Esophagus muscularis mucosa (tissue), 4 donors: ENCODE data around the gene PGAM1. TPM values are rescaled to one million over a fixed set of nuclear protein-coding genes. Genes with fewer than 3 reads are reported as not detected.
"Not testable (repeated sequence)": the region's sequence is repeated elsewhere in the genome, so short reads cannot be mapped to it uniquely, and the experiment has no call there.

ENCODE experiments used
- DNase-seq: peaks from one replicate; pipeline ENCODE4 v3.0.0-alpha.2; 2017; ENCODE audit errors: extremely low spot score
- H3K27ac ChIP-seq, 4 donors: fragments of 200-600 bp; sonication (generic); replicated peaks in 1 of 4; 1 replicate in 3 of 4; 2 replicates in 1 of 4; pipeline ENCODE4 v1.5.1; 2016 to 2019; ENCODE audit warnings: mild to moderate bottlenecking in 1 of 4
- H3K27me3 ChIP-seq, 4 donors: fragments of 200-600 bp; sonication (generic); one replicate each; pipeline versions ENCODE4 v1.5.1 to v1.6.0; 2016 to 2019
- H3K36me3 ChIP-seq, 4 donors: fragments of 200-600 bp; sonication (generic); one replicate each; pipeline ENCODE4 v1.5.1; 2016 to 2019
- H3K4me1 ChIP-seq, 4 donors: fragments of 200-600 bp; sonication (generic); one replicate each; pipeline ENCODE4 v1.5.1; 2016 to 2019
- H3K4me3 ChIP-seq, 4 donors: fragments of 200-600 bp; sonication (generic); 1 replicate in 2 of 4; 2 replicates in 2 of 4; pipeline ENCODE4 v1.5.1; 2016 to 2019; ENCODE audit warnings: mild to moderate bottlenecking in 4 of 4, moderate library complexity in 1 of 4
- H3K9me3 ChIP-seq, 4 donors: fragments of 200-600 bp; sonication (generic); 1 replicate in 3 of 4; 2 replicates in 1 of 4; pipeline ENCODE4 v1.5.1; 2016 to 2019
- EP300 ChIP-seq: sonication (generic); formaldehyde crosslinking; IDR thresholded peaks from one replicate; pipeline ENCODE4 v1.6.1; 2017; ENCODE audit warnings: antibody characterized with exemption
- POLR2A ChIP-seq: fragments of 450-650 bp; IDR thresholded peaks from one replicate; pipeline ENCODE4 v1.6.1; 2017; ENCODE audit warnings: antibody characterized with exemption, moderate library complexity, mild to moderate bottlenecking, low read depth
- POLR2AphosphoS5 ChIP-seq, 2 donors: sonication (generic); formaldehyde crosslinking; IDR thresholded peaks; one replicate each; pipeline ENCODE4 v1.6.1; 2017; ENCODE audit warnings: antibody characterized with exemption in 2 of 2
- WGBS: methylation state at CpG from one replicate; pipeline ENCODE4 v1.1.5; 2018; 5-methylcytosine and 5-hydroxymethylcytosine counted together
- intact Hi-C: fragments of 100-400 bp; cut with DNase I; formaldehyde crosslinking; loops from one replicate; pipeline ENCODE4 v1.15.1; 2023
- total RNA-seq, 4 donors: library from RNA; depleted of rRNA; stranded (reverse); fragments of >200 nt; gene quantifications; one replicate each; pipeline versions ENCODE4 v1.1.0 to v1.2.1, GENCODE V29; 2016
- TF ChIP-seq, protein P1 (sequence below), 3 experiments: fragments of 200-600 bp in 2 of 3; fragments of 450-650 bp in 1 of 3; sonication (generic) in 2 of 3; IDR thresholded peaks; one replicate each; pipeline ENCODE4 v1.5.1; 2017 to 2019; ENCODE audit warnings: antibody characterized with exemption in 3 of 3, mild to moderate bottlenecking in 2 of 3, moderate library complexity in 1 of 3

Gene PGAM1
- total RNA-seq, 4 donors from 2014 or later = 282 to 381 (median 321) TPM

DNA sequence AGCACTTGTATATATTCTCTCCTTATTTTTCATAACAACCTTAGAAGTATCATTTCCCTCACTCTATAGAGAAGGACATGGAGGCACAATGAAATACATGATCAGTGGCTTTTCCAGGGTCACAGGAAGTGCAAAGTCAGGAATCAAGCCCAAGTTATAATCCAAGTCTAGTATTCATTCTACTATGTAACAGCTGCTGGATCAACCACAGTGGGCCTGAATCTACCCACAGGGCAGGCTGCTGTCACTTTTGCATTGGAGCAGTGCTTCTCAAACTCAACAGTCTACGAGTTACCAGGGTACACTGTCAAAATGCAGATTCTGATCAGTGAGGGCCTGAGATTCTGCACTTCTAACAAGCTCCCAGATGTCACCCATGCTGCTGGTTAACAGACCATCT is 38.2 kb downstream of the PGAM1 start:
- Histone ChIP-seq H3K9me3 (no peaks in the 10 kb centered on the region), H3K4me1 (peaks cover 0 to 7% (median 6%) of the 10 kb centered on the region in 4 donors), H3K27me3 (no peaks in the 10 kb centered on the region), H3K36me3 (peaks cover 85 to 100% (median 94%) of the 10 kb centered on the region in 4 donors), H3K27ac (peak overlapping the region; percentile 21 to 45 (median 36)), H3K4me3 (no peak overlapping the region)
- WGBS = 89% methylated on average over 1 of the region's 1 CpG
- no peak for DNase-seq
- TF ChIP-seq, protein P1, sequence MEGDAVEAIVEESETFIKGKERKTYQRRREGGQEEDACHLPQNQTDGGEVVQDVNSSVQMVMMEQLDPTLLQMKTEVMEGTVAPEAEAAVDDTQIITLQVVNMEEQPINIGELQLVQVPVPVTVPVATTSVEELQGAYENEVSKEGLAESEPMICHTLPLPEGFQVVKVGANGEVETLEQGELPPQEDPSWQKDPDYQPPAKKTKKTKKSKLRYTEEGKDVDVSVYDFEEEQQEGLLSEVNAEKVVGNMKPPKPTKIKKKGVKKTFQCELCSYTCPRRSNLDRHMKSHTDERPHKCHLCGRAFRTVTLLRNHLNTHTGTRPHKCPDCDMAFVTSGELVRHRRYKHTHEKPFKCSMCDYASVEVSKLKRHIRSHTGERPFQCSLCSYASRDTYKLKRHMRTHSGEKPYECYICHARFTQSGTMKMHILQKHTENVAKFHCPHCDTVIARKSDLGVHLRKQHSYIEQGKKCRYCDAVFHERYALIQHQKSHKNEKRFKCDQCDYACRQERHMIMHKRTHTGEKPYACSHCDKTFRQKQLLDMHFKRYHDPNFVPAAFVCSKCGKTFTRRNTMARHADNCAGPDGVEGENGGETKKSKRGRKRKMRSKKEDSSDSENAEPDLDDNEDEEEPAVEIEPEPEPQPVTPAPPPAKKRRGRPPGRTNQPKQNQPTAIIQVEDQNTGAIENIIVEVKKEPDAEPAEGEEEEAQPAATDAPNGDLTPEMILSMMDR (IDR thresholded peaks at IDR 0.05) = no peak
- no peak for TF ChIP-seq POLR2A
- TF ChIP-seq EP300 = no peak
- no peak for TF ChIP-seq POLR2AphosphoS5 (IDR thresholded peaks at IDR 0.05)
- intact Hi-C loops = loop anchor here (5.0 kb wide), 2 partner anchors 33 to 148 kb away; partner anchors contain the start of genes MMS19 and UBTD1

DNA sequence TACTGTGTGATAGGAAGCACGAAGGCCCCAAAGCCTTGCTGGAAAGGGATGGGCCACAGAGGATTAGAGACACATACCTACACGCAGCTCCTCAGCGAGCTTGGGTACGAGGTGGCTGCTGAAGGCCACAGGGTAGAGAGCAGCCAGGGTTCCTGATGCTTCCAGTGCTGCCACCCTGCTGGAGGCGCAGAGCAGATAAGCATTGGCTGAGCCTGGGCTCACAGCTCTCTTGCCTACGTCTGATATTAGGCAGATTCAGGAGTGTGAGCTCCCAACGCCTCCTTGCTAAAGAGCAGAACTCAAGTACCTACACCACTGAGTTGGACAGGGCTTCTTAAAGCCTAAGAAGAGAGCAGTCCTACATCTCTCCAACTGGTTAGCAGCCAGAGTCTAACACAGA is 40.0 kb downstream of the PGAM1 start:
- Histone ChIP-seq H3K27ac (peak overlapping the region in 1 of 4 donors; percentile 14), H3K4me3 (no peak overlapping the region), H3K4me1 (peaks cover 0 to 7% (median 5%) of the 10 kb centered on the region in 4 donors), H3K36me3 (peaks cover 84 to 100% (median 93%) of the 10 kb centered on the region in 4 donors), H3K27me3 (no peaks in the 10 kb centered on the region), H3K9me3 (no peaks in the 10 kb centered on the region)
- 100% methylated on average over 3 of the region's 7 CpGs for WGBS
- no peak for DNase-seq
- intact Hi-C loops = no loop called here
- TF ChIP-seq, protein P1 (IDR thresholded peaks at IDR 0.05) = no peak
- TF ChIP-seq POLR2AphosphoS5 (IDR thresholded peaks at IDR 0.05) = no peak
- TF ChIP-seq EP300 = no peak
- no peak for TF ChIP-seq POLR2A

DNA sequence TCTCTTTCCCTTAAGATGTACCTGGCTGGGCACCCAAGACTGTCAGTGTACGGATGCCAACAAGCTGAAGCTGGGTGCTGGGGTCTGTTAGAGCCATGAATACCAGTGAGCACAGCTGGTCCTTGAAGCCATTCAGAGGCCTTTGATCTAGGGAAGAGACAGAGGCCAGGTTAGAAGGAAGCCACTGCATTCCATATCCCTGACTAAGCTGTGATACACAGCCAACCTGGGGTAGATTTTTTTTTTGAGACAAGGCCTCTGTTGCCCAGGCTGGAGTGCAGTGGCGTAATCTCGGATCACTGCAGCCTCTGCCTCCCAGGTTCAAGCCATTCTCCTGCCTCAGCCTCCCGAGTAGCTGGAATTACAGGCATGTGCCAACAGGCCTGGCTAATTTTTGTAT is 40.8 kb downstream of the PGAM1 start:
- no peak for TF ChIP-seq EP300
- TF ChIP-seq, protein P1 (IDR thresholded peaks at IDR 0.05) = no peak
- no peak for TF ChIP-seq POLR2A
- TF ChIP-seq POLR2AphosphoS5 (IDR thresholded peaks at IDR 0.05) = no peak
- H3K36me3 ChIP-seq = peaks cover 77 to 100% (median 89%) of the 10 kb centered on the region in 4 donors
- no peak overlapping the region for H3K4me3 ChIP-seq
- DNase-seq = no peak
- no peaks in the 10 kb centered on the region for H3K9me3 ChIP-seq
- 100% methylated on average over 4 of the region's 4 CpGs for WGBS
- intact Hi-C loops = no loop called here
- H3K27me3 ChIP-seq = no peaks in the 10 kb centered on the region
- peak overlapping the region in 1 of 4 donors; percentile 14 for H3K27ac ChIP-seq
- peaks cover 0 to 7% (median 2%) of the 10 kb centered on the region in 4 donors for H3K4me1 ChIP-seq

DNA sequence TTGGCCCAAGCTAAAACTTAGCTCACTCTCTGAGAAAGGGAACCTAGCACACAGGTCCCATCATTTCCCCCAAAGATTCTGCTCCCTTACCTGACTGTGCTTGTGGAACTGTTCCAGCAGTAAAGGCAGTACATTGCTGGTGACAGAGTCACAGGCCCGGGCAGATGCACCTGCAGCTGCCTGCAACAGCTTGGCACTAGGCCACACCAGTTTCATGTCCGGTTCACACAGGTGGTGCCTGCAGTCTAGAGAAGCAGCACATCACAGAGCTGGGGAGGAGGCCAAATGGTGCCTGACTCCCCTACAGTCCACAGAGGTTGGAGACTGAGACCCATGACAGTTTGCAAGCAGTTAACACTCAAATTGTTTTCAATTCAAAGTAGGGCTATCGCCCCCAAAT is 42.2 kb downstream of the PGAM1 start:
- intact Hi-C loops = no loop called here
- TF ChIP-seq, protein P1 (IDR thresholded peaks at IDR 0.05) = no peak
- TF ChIP-seq POLR2AphosphoS5 (IDR thresholded peaks at IDR 0.05) (no peak), POLR2A (no peak), EP300 (no peak)
- H3K36me3 ChIP-seq = peaks cover 74 to 100% (median 89%) of the 10 kb centered on the region in 4 donors
- no peak for DNase-seq
- no peak overlapping the region for H3K4me3 ChIP-seq
- no peaks in the 10 kb centered on the region for H3K9me3 ChIP-seq
- H3K4me1 ChIP-seq = peaks cover 0 to 7% (median 2%) of the 10 kb centered on the region in 4 donors
- no peak overlapping the region for H3K27ac ChIP-seq
- H3K27me3 ChIP-seq = no peaks in the 10 kb centered on the region
- 85% methylated on average over 2 of the region's 3 CpGs for WGBS

DNA sequence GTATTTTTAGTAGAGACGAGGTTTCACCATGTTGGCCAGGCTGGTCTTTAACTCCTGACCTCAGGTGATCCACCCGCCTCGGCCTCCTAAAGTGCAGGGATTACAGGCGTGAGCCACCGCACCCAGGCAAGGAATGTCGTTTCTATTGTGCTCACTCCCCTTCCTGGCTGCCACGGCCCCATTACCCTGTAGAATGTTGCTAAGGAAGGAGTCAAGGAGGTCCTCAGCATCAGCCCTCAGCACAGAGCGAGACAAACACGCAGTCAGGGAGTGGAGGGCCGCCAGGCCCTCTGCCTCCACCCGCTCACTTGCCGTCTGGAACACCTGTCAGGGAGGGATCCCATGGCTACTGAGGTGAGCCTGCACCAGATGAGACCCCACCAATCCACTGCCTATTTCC is 42.8 kb downstream of the PGAM1 start:
- DNase-seq, H3K9me3 ChIP-seq, H3K27me3 ChIP-seq, H3K4me1 ChIP-seq, intact Hi-C loops, H3K4me3 ChIP-seq, H3K27ac ChIP-seq: not testable (repeated sequence)
- WGBS = 89% methylated on average over 7 of the region's 12 CpGs
- H3K36me3 ChIP-seq = peaks cover 79 to 100% (median 92%) of the 10 kb centered on the region in 4 donors
